ENCODE results near the gene TAGLN2.
"Not testable (repeated sequence)": the region's sequence is repeated elsewhere in the genome, so short reads cannot be mapped to it uniquely, and the experiment has no call there.

Gene TAGLN2

GRCh38 chr1:159906960-159907359 is 18.3 kb downstream of the TAGLN2 start:
- DNase-seq (ENCODE audit: extremely low read depth in 1 of 2, low read depth in 1 of 2) = no peak

- not testable (repeated sequence) for DNase-seq (ENCODE audit: extremely low read depth in 1 of 2, low read depth in 1 of 2)
Measured at GRCh38 chr1:159904036-159904435, 21.3 kb downstream of the TAGLN2 start.

- no peak for DNase-seq (ENCODE audit: extremely low read depth in 1 of 2, low read depth in 1 of 2)
Measured at GRCh38 chr1:159902541-159902940, 22.8 kb downstream of the TAGLN2 start.

GRCh38 chr1:159900755-159901360 is 24.4 kb downstream of the TAGLN2 start:
- DNase-seq (ENCODE audit: extremely low read depth in 1 of 2, low read depth in 1 of 2) = no peak

GRCh38 chr1:159900086-159900680 is 25.1 kb downstream of the TAGLN2 start, which contains the start of gene CFAP45:
TSS of gene CFAP45 (minus strand) at chr1:159900165. CDS start at chr1:159900098, 67 bp downstream.
- DNase-seq (ENCODE audit: extremely low read depth in 1 of 2, low read depth in 1 of 2) = no peak

GRCh38 chr1:159899634-159900033 is 25.7 kb downstream of the TAGLN2 start:
- not testable (repeated sequence) for DNase-seq (ENCODE audit: extremely low read depth in 1 of 2, low read depth in 1 of 2)

- DNase-seq (ENCODE audit: extremely low read depth in 1 of 2, low read depth in 1 of 2) = no peak
Measured at GRCh38 chr1:159898527-159898926, 26.8 kb downstream of the TAGLN2 start.

GRCh38 chr1:159897962-159898361 is 27.3 kb downstream of the TAGLN2 start:
- no peak for DNase-seq (ENCODE audit: extremely low read depth in 1 of 2, low read depth in 1 of 2)

- DNase-seq (ENCODE audit: extremely low read depth in 1 of 2, low read depth in 1 of 2) = no peak
Measured at GRCh38 chr1:159896546-159896930, 28.8 kb downstream of the TAGLN2 start.

GRCh38 chr1:159895836-159896545 is 29.3 kb downstream of the TAGLN2 start:
- DNase-seq (ENCODE audit: extremely low read depth in 1 of 2, low read depth in 1 of 2) = no peak

GRCh38 chr1:159895286-159895685 is 30.0 kb downstream of the TAGLN2 start:
- DNase-seq (ENCODE audit: extremely low read depth in 1 of 2, low read depth in 1 of 2) = no peak

GRCh38 chr1:159892944-159893343 is 32.4 kb downstream of the TAGLN2 start:
- DNase-seq (ENCODE audit: extremely low read depth in 1 of 2, low read depth in 1 of 2) = no peak

- DNase-seq (ENCODE audit: extremely low read depth in 1 of 2, low read depth in 1 of 2) = peak; percentile 53 to 67
Measured at GRCh38 chr1:159891275-159892157, 33.8 kb downstream of the TAGLN2 start.

GRCh38 chr1:159890390-159890789 is 34.9 kb downstream of the TAGLN2 start:
- DNase-seq (ENCODE audit: extremely low read depth in 1 of 2, low read depth in 1 of 2) = no peak

GRCh38 chr1:159889821-159890252 is 35.5 kb downstream of the TAGLN2 start:
- no peak for DNase-seq (ENCODE audit: extremely low read depth in 1 of 2, low read depth in 1 of 2)

GRCh38 chr1:159889202-159889601 is 36.1 kb downstream of the TAGLN2 start:
- DNase-seq (ENCODE audit: extremely low read depth in 1 of 2, low read depth in 1 of 2) = no peak

GRCh38 chr1:159884296-159884695 is 41.0 kb downstream of the TAGLN2 start:
- no peak for DNase-seq (ENCODE audit: extremely low read depth in 1 of 2, low read depth in 1 of 2)

- DNase-seq (ENCODE audit: extremely low read depth in 1 of 2, low read depth in 1 of 2) = no peak
Measured at GRCh38 chr1:159883134-159883533, 42.2 kb downstream of the TAGLN2 start.

- DNase-seq (ENCODE audit: extremely low read depth in 1 of 2, low read depth in 1 of 2) = no peak
Measured at GRCh38 chr1:159882527-159882862, 42.8 kb downstream of the TAGLN2 start.

- no peak for DNase-seq (ENCODE audit: extremely low read depth in 1 of 2, low read depth in 1 of 2)
Measured at GRCh38 chr1:159881622-159882526, 43.4 kb downstream of the TAGLN2 start.

Measured in stimulated activated CD8-positive, alpha-beta memory T cell treated with anti-CD3 and anti-CD28 coated beads, Interleukin-7, amount 100 ng/mL, for 48 hours (primary cell).